ENCODE measurements around the gene SLC2A4RG. TPM values are rescaled to one million over a fixed set of nuclear protein-coding genes. Genes with fewer than 3 reads are reported as not detected.

SLC2A4RG gene
- total and polyA plus RNA-seq, 2 donors (not counting 3 experiments of a cell fraction or from before 2014, with no cell fraction given): 41.7 to 69.4 TPM

GRCh38 chr20:63751471-63752271 lies 12.1 kb downstream of the SLC2A4RG start:
- no TSS peak for BruUV-seq (replicated peaks)
- intact Hi-C loops (cut with micrococcal nuclease): no loop called here
- Histone ChIP-seq H3K36me3 (ENCODE audit: control insufficient read depth in 2 of 2, extremely low read depth in 1 of 2, insufficient read depth in 2 of 2, low read length in 2 of 2) (no peaks in the 10 kb centered on the region), H3K4me1 (ENCODE audit: control insufficient read depth, extremely low read depth, insufficient read depth, low read length) (no peaks in the 10 kb centered on the region), H3K9me1 (replicated peaks; ENCODE audit: control insufficient read depth, extremely low read depth, insufficient read depth, low read length) (no peaks in the 10 kb centered on the region), H4K20me1 (replicated peaks; ENCODE audit: control insufficient read depth, extremely low read depth, insufficient read depth, low read length) (no peaks in the 10 kb centered on the region), H3K4me2 (ENCODE audit: insufficient read depth, low read length) (no peak overlapping the region), H3K9ac (replicated peaks; ENCODE audit: extremely low read depth, insufficient read depth, low read length) (no peak overlapping the region), H3K4me3 (replicated peaks in 1 of 3; ENCODE audit: insufficient read depth in 1 of 3, low read depth in 1 of 3, low read length in 3 of 3) (no peak overlapping the region), H3K27me3 (ENCODE audit: control insufficient read depth in 2 of 2, insufficient read depth in 2 of 2, low read length in 2 of 2) (no peaks in the 10 kb centered on the region), H3K9me3 (replicated peaks; ENCODE audit: control insufficient read depth, insufficient read depth, low read length) (no peaks in the 10 kb centered on the region), H3K27ac (ENCODE audit: insufficient read depth, low read depth, low read length) (no peak overlapping the region), H3K79me2 (ENCODE audit: control insufficient read depth, insufficient read depth, low read length) (no peaks in the 10 kb centered on the region), H2AFZ (ENCODE audit: low read depth, low read length) (no peak overlapping the region)
- TF ChIP-seq POLR2A (IDR thresholded peaks at IDR 0.05; ENCODE audit: low read depth, low read length) (no peak), POLR2AphosphoS5 (IDR thresholded peaks at IDR 0.05; ENCODE audit: insufficient read depth, low read depth, low read length) (no peak), MYC (IDR thresholded peaks at IDR 0.05; ENCODE audit: low read depth, low read length) (no peak), MAX (IDR thresholded peaks at IDR 0.05; ENCODE audit: insufficient read depth, insufficient read length) (no peak), FOS (IDR thresholded peaks at IDR 0.05; ENCODE audit: borderline replicate concordance, insufficient read depth, low read length) (no peak), EZH2 (IDR thresholded peaks at IDR 0.05; ENCODE audit: borderline replicate concordance, low read depth, low read length, severe bottlenecking) (no peak), JUN (IDR thresholded peaks at IDR 0.05; ENCODE audit: borderline replicate concordance, insufficient read depth, insufficient read length, low read depth) (no peak), GATA2 (IDR thresholded peaks at IDR 0.05; ENCODE audit: insufficient read depth, insufficient read length, low read depth, low read length) (no peak)
- TF ChIP-seq, protein P1, sequence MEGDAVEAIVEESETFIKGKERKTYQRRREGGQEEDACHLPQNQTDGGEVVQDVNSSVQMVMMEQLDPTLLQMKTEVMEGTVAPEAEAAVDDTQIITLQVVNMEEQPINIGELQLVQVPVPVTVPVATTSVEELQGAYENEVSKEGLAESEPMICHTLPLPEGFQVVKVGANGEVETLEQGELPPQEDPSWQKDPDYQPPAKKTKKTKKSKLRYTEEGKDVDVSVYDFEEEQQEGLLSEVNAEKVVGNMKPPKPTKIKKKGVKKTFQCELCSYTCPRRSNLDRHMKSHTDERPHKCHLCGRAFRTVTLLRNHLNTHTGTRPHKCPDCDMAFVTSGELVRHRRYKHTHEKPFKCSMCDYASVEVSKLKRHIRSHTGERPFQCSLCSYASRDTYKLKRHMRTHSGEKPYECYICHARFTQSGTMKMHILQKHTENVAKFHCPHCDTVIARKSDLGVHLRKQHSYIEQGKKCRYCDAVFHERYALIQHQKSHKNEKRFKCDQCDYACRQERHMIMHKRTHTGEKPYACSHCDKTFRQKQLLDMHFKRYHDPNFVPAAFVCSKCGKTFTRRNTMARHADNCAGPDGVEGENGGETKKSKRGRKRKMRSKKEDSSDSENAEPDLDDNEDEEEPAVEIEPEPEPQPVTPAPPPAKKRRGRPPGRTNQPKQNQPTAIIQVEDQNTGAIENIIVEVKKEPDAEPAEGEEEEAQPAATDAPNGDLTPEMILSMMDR (IDR thresholded peaks at IDR 0.05; ENCODE audit: extremely low read depth in 1 of 2, insufficient read depth in 1 of 2, low read depth in 1 of 2, low read length in 2 of 2): no peak
- POLR2A ChIA-PET: no interaction called here
- DNase-seq (ENCODE audit: low read depth, low spot score) (no peak), FAIRE-seq (no peak)
- CTCF ChIA-PET: no interaction called here
- dilution Hi-C loops (cut with MboI; ENCODE audit: extremely low pct_ligation_motif_present, low sequenced_read_pairs): no loop called here
